Esophagus squamous epithelium (tissue), 4 donors: ENCODE measurements around the gene C1orf198.

Experiments
- POLR2A ChIP-seq, 4 donors: fragments of 450-650 bp; IDR thresholded peaks; one replicate each; pipeline ENCODE4 v1.6.1; 2017; ENCODE audit warnings: antibody characterized with exemption in 4 of 4, mild to moderate bottlenecking in 4 of 4, moderate library complexity in 3 of 4
- TF ChIP-seq, protein P1 (sequence below), 6 experiments: fragments of 450-650 bp in 4 of 6; fragments of 200-600 bp in 2 of 6; sonication (generic) in 2 of 6; IDR thresholded peaks; one replicate each; pipeline ENCODE4 v1.5.1; 2016 to 2019; ENCODE audit warnings: antibody characterized with exemption in 6 of 6, mild to moderate bottlenecking in 4 of 6, moderate library complexity in 4 of 6

DNA sequence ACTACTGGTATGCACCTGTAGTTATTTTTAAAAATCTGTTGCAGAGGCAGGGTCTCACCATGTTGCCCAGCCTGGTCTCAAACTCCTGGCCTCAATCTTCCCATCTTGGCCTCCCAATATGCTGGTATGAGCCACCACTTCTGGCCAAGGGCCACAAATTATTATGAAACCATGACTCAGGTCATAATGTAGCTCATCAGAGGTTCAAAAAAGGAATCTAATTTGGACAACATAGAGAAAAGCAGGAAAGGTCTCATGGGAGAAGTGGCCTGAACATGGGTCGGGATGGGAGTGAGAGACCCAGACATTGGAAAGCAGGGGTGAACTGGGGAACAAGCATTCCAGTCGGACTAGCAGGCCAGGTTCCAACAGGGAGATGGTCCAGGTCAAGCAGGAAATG, 45.2 kb upstream of the C1orf198 start:
- TF ChIP-seq, protein P1, sequence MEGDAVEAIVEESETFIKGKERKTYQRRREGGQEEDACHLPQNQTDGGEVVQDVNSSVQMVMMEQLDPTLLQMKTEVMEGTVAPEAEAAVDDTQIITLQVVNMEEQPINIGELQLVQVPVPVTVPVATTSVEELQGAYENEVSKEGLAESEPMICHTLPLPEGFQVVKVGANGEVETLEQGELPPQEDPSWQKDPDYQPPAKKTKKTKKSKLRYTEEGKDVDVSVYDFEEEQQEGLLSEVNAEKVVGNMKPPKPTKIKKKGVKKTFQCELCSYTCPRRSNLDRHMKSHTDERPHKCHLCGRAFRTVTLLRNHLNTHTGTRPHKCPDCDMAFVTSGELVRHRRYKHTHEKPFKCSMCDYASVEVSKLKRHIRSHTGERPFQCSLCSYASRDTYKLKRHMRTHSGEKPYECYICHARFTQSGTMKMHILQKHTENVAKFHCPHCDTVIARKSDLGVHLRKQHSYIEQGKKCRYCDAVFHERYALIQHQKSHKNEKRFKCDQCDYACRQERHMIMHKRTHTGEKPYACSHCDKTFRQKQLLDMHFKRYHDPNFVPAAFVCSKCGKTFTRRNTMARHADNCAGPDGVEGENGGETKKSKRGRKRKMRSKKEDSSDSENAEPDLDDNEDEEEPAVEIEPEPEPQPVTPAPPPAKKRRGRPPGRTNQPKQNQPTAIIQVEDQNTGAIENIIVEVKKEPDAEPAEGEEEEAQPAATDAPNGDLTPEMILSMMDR (IDR thresholded peaks at IDR 0.05): no peak
- TF ChIP-seq POLR2A (IDR thresholded peaks at IDR 0.05): no peak
